Activated gamma-delta T cell treated with anti-CD3 and anti-CD28 coated beads, Interleukin-2, amount 50 U/mL, for 16 hours (primary cell): ENCODE measurements around the gene TMEM141.
"Not testable (repeated sequence)": the region's sequence is repeated elsewhere in the genome, so short reads cannot be mapped to it uniquely, and the experiment has no call there.

Experiments used
- DNase-seq: peaks from one replicate; pipeline ENCODE4 v3.0.0-alpha.2; 2020; ENCODE audit warnings: low read depth

Gene TMEM141

GRCh38 chr9:136773386-136774044 is 17.6 kb upstream of the TMEM141 start:
- DNase-seq, result no peak

- no peak for DNase-seq
Measured at GRCh38 chr9:136774416-136775045, 16.6 kb upstream of the TMEM141 start.

- no peak for DNase-seq
Measured at GRCh38 chr9:136775191-136775590, 16.0 kb upstream of the TMEM141 start.

GRCh38 chr9:136776947-136777346 is 14.2 kb upstream of the TMEM141 start:
- no peak for DNase-seq

- no peak for DNase-seq
Measured at GRCh38 chr9:136777359-136777758, 13.8 kb upstream of the TMEM141 start.

GRCh38 chr9:136779808-136780207 is 11.3 kb upstream of the TMEM141 start:
- no peak for DNase-seq

GRCh38 chr9:136782452-136782851 is 8.7 kb upstream of the TMEM141 start:
- no peak for DNase-seq

- DNase-seq, result no peak
Measured at GRCh38 chr9:136784249-136784996, 6.7 kb upstream of the TMEM141 start.

GRCh38 chr9:136784997-136785361 is 6.2 kb upstream of the TMEM141 start:
- no peak for DNase-seq

GRCh38 chr9:136785565-136786355 is 5.4 kb upstream of the TMEM141 start:
- not testable (repeated sequence) for DNase-seq

- DNase-seq, result no peak
Measured at GRCh38 chr9:136786451-136786850, 4.7 kb upstream of the TMEM141 start.

- DNase-seq, result not testable (repeated sequence)
Measured at GRCh38 chr9:136786983-136787382, 4.2 kb upstream of the TMEM141 start.

GRCh38 chr9:136787690-136788400 is 3.3 kb upstream of the TMEM141 start:
- peak; percentile 66 for DNase-seq

- DNase-seq, result not testable (repeated sequence)
Measured at GRCh38 chr9:136788644-136789522, 2.3 kb upstream of the TMEM141 start.

- no peak for DNase-seq
Measured at GRCh38 chr9:136789523-136789937, 1.6 kb upstream of the TMEM141 start.

GRCh38 chr9:136791516-136792276 is 552 bp downstream of the TMEM141 start:
- DNase-seq, result peak; percentile 54

GRCh38 chr9:136792321-136793085 is 1.4 kb downstream of the TMEM141 start:
- no peak for DNase-seq

- DNase-seq, result no peak
Measured at GRCh38 chr9:136793086-136793946, 2.2 kb downstream of the TMEM141 start.
